Non-pigmented ciliary epithelial cell (primary cell): ENCODE results near the gene COL4A1.

Source experiments
- DNase-seq: peaks from one replicate; pipeline ENCODE4 v3.0.0-alpha.2; 2010; ENCODE audit warnings: low read depth

The COL4A1 gene

DNA sequence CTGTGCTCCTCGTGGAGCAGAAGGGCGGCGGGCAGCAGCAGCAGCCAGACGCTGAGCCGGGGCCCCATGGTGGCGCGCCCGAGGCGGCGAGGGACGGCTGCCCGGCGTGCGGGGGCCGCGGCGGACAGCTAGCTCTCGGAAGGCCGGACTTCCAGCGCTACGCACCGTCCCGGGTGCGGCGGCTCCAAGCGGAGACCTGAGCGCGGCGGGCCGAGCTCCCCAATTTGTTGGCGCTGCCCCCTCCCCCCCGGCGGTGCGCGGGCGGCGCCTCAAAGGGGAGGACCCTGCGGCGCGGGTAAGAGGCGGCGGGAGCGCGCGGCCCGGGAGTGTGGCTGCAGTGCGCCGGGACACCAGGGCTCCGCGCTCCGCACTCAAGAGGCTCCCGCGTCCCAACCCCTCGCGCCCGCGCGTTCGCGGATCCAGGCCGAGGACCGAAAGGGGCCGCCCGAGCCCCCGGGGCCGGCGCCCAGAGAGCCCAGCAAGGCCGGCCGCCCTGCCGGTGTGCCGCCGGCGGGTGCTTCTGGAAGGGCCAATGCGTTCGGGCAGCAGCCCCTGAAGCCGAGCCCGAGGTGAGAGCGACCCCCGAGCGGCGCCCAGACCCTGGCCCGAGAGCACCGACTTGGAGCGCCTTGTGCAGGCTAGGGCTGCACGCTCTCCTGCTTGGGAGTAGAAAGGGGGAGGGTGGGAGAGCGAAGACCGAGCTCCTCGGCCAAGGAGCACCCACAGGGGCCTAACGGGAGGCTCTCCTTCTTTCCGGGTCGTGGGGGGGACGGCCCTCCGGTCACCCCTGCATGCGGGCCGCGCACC lies at the start of gene COL4A1, which contains the start of gene COL4A2:
Gene COL4A1, minus strand, starts transcription at position 198 of the 807 bp plus-strand sequence. Its CDS starts 130 bp downstream, at position 68.
Gene COL4A2, plus strand, starts transcription at position 325 of the 807 bp plus-strand sequence. CDS start 620 bp downstream, outside the sequence.
- DNase-seq: no peak

DNA sequence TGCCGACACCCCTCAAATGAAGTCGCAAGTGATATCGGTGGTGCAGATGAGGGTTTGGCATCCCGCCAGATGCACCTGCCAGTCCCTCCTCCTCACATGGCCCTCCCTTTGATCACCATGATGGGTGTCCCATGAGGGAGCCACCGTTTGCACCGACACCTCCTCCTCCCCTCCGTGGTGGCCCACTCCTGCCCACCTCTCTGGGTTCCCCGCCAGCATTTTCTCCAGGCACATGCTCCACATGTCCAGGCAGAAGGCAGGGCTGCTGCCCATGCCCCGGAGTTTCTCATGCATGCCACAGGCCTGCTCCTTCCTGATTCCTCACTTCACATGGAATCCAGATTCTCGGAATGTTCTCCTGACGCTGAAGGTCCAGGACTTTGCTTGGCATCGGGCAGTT lies 49.4 kb upstream of the COL4A1 start:
- DNase-seq: no peak

DNA sequence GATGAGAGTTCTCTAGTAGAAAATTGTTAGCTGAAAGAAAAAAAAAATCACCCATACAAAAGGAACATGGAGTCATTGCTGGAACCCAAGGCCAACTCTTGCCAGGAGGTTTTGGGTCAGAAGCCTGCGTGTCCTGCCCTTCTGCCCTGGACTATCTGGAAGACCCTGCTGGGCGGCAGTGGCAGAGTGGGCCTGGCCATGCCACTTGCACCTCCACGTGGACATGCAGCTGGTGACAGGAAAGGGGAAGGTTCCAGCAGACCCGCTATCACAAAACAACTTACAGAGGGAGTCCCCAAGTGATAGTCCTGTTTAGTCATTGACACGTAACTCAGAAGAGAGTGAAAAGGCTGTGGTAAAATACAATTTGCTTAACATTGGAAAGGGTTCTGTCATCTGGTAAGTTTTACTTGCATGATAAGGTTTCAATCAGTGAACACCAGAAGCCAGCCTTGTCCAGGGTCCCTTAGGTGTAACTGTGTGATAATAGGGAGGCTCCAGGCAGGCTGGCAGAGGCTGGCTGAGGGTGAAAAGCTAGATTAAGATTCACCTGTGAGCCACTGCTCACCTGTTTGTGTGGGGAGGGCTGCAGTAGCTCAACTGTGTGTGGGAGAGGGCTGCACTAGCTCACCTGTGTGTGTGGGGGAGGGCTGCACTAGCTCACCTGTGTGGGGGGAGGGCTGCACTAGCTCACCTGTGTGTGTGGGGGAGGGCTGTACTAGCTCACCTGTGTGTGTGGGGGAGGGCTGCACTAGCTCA lies 47.9 kb upstream of the COL4A1 start:
- DNase-seq: no peak

DNA sequence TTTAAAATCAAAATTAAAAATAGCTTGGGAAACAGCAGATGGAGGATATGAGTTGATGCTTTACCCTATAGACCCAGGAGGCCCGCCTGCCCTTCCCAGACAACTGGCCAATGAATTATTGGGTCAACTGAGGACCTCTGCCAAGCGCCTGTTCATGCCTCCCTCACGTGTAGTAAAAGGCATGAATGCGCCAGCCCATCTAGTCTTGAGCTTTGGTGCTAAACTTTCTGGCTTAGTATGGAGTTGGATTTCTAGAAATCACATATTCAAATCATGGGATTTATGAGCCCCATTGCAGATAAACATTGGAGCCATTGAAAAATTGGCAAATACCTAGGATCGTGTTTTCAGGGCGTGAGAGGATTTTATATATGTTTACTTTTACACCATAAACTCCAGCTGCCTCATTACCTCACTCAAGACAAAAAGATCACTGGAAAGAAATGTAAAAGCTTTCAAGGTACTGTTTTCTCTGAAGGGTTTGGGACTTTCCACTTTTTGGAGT lies 47.2 kb upstream of the COL4A1 start:
- no peak for DNase-seq

GRCh38 chr13:110353339-110353977 lies 46.5 kb upstream of the COL4A1 start:
- no peak for DNase-seq

- DNase-seq: no peak
These were observed 45.8 kb upstream of the COL4A1 start for GRCh38 chr13:110352735-110353134.

DNA sequence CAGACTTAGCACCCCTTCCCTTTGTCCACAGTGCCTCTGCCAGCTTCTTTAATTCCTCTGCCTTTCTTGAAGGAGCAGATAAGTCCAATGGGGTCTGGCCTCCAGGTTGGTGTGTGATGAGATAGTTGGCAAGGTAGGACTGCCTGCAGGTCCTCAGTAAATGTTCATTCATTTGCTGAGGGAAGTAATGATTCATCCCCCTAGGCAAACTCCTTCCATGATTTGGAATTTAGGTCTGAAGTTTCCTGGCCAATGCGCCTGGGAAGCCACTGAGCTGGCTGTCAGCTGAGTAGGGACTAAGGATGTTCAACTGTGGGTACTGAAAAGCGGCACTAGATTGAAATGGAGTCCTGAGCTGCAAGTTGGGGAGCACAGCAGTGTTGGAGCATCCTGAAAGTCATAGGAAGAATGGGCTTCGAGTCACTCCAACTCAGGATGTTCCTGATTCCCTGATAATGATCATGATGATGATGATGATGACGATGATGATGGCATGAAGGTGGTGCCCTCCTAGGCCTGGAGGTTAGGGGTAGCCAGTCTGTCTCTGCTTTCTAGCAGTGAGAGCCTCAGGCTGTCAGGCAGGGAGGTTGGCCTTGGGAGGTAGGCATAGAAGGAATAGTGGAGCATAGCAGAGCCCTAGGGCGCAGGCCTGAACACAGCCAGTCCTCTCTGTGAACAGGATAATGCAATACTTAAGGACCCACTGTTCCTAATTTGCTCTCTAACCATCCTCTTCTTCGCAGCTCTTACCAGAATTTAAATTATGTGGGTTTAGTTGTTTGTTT lies 44.9 kb upstream of the COL4A1 start:
- DNase-seq: no peak

DNA sequence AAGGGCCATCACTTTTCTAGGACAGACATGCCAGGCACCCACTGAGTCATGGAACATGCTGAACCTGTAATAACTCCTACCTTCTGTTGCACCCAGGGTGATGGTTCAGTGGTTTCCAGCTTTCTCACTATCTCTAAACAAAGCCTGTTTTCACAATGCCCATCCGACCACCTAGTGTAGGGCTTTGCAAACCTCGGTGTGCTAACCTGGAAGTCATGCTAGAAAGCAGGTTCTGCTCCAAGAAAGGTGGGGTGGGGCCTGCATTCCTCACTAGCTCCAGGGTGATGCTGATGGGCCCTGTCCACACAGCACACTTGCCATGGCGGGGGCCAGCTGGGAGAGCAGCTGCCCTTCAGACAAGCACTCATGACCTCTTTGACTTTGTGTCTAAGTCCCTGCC lies 43.6 kb upstream of the COL4A1 start:
- no peak for DNase-seq

DNA sequence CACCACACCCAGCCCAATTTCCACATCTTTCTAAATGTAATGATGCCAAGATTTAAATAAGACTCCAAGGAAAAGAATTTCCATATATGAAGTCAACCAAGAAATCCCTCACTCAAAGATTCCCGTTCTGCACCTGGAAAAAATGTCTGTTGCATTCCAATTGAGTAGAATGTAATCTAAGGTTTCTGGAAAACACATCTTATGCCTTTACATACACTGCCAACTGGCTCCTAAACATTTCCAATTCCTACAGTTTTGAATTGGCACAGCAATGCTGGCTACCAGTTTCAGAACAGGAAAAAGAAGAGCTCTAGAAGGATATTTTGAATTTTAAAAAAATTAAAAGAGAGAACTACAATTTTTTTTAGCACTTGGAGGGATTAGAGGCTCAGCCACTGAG lies 43.1 kb upstream of the COL4A1 start:
- no peak for DNase-seq

- DNase-seq: no peak
These were observed 42.3 kb upstream of the COL4A1 start for GRCh38 chr13:110349239-110349638.

- no peak for DNase-seq
These were observed 41.5 kb upstream of the COL4A1 start for GRCh38 chr13:110348309-110349105.

- DNase-seq: no peak
These were observed 40.8 kb upstream of the COL4A1 start for GRCh38 chr13:110347535-110348308.

GRCh38 chr13:110347088-110347487 lies 40.1 kb upstream of the COL4A1 start:
- DNase-seq: no peak

GRCh38 chr13:110346661-110347067 lies 39.7 kb upstream of the COL4A1 start:
- DNase-seq: no peak

GRCh38 chr13:110345701-110346100 lies 38.7 kb upstream of the COL4A1 start:
- no peak for DNase-seq

- DNase-seq: no peak
These were observed 38.3 kb upstream of the COL4A1 start for GRCh38 chr13:110345266-110345665.

- DNase-seq: no peak
These were observed 37.4 kb upstream of the COL4A1 start for GRCh38 chr13:110344320-110344719.

GRCh38 chr13:110343241-110343865 lies 36.4 kb upstream of the COL4A1 start:
- no peak for DNase-seq

- DNase-seq: no peak
These were observed 35.5 kb upstream of the COL4A1 start for GRCh38 chr13:110342474-110342873.
